HG03039 (cell line): Measurements from ENCODE around the gene LYPD5.
A peak's percentile ranks its signal among the peaks of the same experiment; 100 is the strongest.

ENCODE experiments used
- ATAC-seq: cut with Tn5 transposase; IDR thresholded peaks from one replicate; pipeline ENCODE4 v1.9.1; 2021; ENCODE audit warnings: mild to moderate bottlenecking, moderate library complexity; ENCODE audit not compliant: unreplicated experiment

The LYPD5 gene

GRCh38 chr19:43754503-43755255 is 47.6 kb downstream of the LYPD5 start, which contains the start of gene SMG9:
TSS of gene SMG9 (minus strand) at chr19:43754962. CDS start at chr19:43750741, 4,221 bp downstream.
- ATAC-seq = peak; percentile 45

DNA sequence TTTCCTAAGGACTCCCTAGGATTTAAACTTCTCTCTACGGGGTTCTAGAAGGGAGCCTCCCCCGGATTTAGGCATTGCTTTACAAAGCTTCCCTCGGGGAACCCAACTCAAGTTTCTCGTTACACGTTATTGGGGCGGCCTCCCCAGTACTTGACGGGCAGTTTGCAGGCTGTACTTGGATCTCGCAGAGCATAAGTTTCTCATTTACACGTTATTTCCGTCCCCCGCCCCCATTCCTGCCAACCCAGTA is 48.1 kb downstream of the LYPD5 start:
- no peak for ATAC-seq

DNA sequence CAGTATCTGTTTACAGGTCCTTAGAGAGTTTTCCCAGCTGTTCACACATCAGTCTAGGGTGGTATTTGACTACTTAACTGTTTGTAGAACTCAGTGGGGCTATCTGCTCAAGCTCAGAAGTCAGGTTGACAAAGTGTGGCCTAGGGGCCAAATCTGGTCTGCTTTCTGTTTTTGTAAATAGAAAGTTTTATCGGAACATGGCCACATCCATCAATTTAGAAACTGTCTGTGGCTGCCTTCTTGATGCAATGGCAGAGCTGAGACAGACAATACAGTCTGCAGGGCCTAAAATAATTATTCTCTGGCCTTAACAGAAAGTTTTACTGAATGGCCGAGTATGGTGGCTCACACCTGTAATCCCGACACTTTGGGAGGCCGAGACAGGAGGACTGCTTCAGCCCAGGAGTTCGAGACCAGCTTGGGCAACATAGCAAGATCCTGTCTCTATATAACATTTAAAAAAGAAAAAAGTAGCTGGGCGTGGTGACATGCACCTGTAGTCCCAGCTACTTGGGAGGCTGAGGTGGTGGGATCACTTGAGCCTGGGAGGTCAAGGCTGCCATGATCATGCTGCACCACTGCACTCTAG is 49.9 kb downstream of the LYPD5 start:
- no peak for ATAC-seq

DNA sequence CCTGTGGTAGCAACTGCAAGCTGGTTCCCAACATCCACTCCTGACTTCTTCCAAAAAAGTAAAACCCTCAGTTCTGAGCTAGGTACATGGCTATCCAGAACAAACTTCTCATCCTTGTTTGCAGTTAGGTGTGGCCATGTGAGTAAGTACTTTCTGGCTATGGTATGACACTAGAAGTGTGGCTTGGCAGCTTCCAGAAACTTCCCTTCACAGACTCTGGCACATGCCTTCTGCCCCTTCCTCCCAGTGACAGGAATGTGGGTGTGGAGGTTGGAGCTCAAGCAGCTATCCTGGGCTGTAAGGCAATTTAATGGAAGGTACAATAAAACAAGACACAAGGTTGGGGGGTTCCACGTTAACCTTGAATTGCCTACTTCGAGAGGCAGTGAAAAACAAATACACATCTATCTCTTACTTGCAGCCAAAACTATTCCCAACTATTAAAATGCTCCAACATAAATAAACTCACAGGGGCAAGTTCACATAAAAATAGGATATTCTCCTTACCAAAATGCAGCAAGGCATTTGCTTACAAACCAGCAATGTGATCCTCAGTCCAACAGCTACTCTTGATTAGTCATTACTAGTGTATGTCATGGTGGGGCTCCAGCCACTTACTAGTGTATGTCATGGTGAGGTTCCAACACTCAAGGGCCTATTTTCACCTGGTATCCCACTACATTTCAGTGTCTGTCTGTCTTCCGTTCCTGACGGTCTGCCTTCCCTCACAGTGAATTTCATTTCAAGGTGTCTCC is 50.6 kb downstream of the LYPD5 start:
- ATAC-seq = no peak

GRCh38 chr19:43749898-43750297 is 52.3 kb downstream of the LYPD5 start:
- no peak for ATAC-seq

DNA sequence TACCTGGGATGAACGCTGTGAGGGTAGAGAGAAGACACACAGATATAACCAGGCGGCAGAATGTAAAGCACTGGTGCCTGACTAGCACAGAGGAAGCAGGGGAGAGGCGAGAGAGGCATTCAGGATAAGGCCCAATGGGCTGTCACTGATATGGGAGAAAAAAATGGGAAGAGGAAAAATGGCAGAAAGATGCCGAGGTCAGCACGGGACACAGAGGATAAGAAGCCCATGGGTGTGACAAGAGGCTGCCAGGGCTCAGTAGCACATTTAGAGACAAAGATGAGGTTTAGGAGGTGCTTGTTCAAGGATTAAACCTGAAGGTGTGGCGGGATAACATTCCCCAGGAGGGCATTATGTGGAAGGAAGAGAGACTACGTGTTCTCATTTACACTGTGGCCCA is 53.1 kb downstream of the LYPD5 start:
- no peak for ATAC-seq

DNA sequence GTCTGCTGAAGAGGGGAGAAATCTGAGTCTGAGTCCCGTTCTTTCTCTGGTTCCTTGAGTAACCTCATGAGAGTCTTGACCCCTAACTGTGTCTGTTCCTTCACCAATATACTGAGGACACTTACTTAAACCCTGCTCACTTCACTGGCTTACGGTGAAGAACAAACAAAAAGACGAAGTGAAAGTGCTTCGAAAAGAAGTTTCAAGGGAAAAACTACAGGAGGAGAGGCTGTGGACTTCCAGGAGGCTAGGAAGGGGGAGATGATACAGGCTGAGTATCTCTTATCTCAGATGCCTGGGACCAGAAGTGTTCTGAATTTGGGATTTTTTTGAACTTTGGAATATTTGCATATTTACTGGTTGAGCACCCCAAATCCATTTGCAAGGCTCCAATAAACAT is 53.6 kb downstream of the LYPD5 start:
- ATAC-seq = no peak

DNA sequence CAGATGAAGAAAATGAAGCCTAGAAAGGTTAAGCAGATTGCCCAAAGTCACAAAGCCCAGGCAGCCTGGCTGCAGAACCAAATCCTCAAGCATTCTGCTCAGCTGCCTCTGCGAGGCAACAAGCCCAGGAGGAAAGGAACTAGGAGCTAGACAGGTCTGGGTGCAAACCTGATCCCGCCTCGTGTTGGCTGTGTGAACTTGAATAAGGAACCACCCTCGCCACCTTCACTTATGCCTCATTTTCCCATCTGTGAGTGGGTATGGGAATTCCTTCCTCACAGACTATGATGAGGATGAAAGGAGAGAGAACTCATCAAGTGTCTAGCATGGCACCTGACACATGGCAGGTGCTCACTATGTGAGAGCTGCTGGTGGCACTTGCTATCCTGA is 54.0 kb downstream of the LYPD5 start:
- no peak for ATAC-seq

GRCh38 chr19:43747557-43748204 is 54.6 kb downstream of the LYPD5 start:
- no peak for ATAC-seq
